Chondrocyte (in vitro differentiated cells): ENCODE measurements around the gene MTARC1. TPM values are rescaled to one million over a fixed set of nuclear protein-coding genes. Genes with fewer than 3 reads are reported as not detected.

Experiments used
- DNase-seq: peaks from one replicate; pipeline ENCODE4 v3.0.0; 2021; ENCODE audit warnings: mixed read lengths, low spot score
- H3K27ac Mint-ChIP-seq: one replicate; pipeline ENCODE4 v1.8.0; 2021; ENCODE audit warnings: mild to moderate bottlenecking, moderate library complexity, mixed read lengths; ENCODE audit not compliant: unreplicated experiment
- H3K27me3 Mint-ChIP-seq: 2 replicates; pipeline ENCODE4 v1.8.0; 2021; ENCODE audit warnings: low read depth, mixed read lengths
- H3K36me3 Mint-ChIP-seq: 2 replicates; pipeline ENCODE4 v1.8.0; 2021; ENCODE audit warnings: low read depth, mixed read lengths
- H3K4me1 Mint-ChIP-seq: 2 replicates; pipeline ENCODE4 v1.8.0; 2021; ENCODE audit warnings: low read depth, mild to moderate bottlenecking, mixed read lengths
- H3K4me3 Mint-ChIP-seq: one replicate; pipeline ENCODE4 v1.8.0; 2021; ENCODE audit warnings: mild to moderate bottlenecking, moderate library complexity, mixed read lengths; ENCODE audit not compliant: unreplicated experiment
- H3K9me3 Mint-ChIP-seq: 2 replicates; pipeline ENCODE4 v1.8.0; 2021; ENCODE audit warnings: low read depth, mixed read lengths
- total RNA-seq: library from RNA; stranded (reverse); gene quantifications from 3 replicates; pipeline ENCODE4 v1.2.1, GENCODE V29; 2021
- TF ChIP-seq, protein P1 (sequence below): fragments of 200-600 bp; sonication (generic); IDR thresholded peaks from 2 replicates; pipeline ENCODE4 v1.5.0; 2021; ENCODE audit warnings: antibody characterized with exemption, mild to moderate bottlenecking, moderate library complexity

The MTARC1 gene
- total RNA-seq, 1 donor from 2014 or later = 2.5 TPM

DNA sequence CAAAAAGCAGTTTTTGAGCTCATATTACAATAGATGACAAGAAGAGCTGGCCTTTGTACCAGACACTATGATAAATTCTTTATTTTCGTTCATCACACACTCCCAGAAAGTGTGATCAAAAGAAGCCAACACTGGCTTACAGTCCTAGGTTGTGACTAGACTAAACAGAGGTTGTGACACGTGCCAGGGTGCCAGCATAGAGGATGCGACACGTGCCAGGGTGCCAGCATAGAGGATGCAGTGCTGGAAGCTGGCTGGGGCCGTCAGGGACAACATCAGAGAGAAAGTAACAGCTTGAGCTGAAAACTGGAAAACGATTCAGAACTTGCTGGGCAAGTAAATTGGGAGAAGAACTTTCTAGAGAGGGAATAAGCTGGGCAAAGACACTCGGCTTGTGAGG lies 2.2 kb downstream of the MTARC1 start:
- TF ChIP-seq, protein P1, sequence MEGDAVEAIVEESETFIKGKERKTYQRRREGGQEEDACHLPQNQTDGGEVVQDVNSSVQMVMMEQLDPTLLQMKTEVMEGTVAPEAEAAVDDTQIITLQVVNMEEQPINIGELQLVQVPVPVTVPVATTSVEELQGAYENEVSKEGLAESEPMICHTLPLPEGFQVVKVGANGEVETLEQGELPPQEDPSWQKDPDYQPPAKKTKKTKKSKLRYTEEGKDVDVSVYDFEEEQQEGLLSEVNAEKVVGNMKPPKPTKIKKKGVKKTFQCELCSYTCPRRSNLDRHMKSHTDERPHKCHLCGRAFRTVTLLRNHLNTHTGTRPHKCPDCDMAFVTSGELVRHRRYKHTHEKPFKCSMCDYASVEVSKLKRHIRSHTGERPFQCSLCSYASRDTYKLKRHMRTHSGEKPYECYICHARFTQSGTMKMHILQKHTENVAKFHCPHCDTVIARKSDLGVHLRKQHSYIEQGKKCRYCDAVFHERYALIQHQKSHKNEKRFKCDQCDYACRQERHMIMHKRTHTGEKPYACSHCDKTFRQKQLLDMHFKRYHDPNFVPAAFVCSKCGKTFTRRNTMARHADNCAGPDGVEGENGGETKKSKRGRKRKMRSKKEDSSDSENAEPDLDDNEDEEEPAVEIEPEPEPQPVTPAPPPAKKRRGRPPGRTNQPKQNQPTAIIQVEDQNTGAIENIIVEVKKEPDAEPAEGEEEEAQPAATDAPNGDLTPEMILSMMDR = no peak

DNA sequence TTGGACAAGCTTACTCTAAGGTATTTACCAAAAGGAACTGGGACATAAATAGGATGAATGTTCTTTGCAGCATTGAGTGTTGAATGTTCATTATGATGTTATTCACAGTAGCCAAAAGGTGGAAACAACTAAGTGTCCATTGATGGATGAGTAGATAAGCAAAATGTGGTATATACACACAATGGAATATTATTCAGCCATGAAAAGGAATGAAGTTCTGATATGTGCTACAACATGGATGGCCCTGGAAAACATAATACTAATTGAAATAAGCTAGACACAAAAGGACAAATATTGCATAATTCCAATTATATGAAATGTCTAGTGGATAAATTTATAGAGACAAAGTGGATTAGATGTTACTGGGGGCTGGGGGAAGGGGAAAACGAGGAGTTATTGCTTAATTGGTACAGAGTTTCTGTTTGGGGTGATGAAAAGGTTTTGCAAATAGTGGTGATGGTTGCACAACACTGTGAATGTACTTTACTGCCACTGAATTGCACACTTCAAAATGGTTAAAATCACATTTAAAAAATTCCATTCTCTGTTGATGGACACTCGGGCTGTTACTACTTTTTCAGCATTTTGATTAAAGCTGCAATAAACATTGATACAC lies 2.9 kb downstream of the MTARC1 start:
- Mint-ChIP-seq H3K36me3 (no peaks in the 10 kb centered on the region), H3K9me3 (no peaks in the 10 kb centered on the region), H3K27ac (no peak overlapping the region), H3K27me3 (no peaks in the 10 kb centered on the region), H3K4me3 (no peak overlapping the region), H3K4me1 (peaks cover 25% of the 10 kb centered on the region)
- DNase-seq = no peak
- TF ChIP-seq, protein P1 = no peak

More for the DNA sequence above, 2.2 kb downstream of the MTARC1 start:
- no peaks in the 10 kb centered on the region for H3K27me3 Mint-ChIP-seq
- no peak for DNase-seq
- peaks cover 25% of the 10 kb centered on the region for H3K4me1 Mint-ChIP-seq
- peaks cover 3% of the 10 kb centered on the region for H3K36me3 Mint-ChIP-seq
- no peaks in the 10 kb centered on the region for H3K9me3 Mint-ChIP-seq
- no peak overlapping the region for H3K27ac Mint-ChIP-seq
- no peak overlapping the region for H3K4me3 Mint-ChIP-seq

DNA sequence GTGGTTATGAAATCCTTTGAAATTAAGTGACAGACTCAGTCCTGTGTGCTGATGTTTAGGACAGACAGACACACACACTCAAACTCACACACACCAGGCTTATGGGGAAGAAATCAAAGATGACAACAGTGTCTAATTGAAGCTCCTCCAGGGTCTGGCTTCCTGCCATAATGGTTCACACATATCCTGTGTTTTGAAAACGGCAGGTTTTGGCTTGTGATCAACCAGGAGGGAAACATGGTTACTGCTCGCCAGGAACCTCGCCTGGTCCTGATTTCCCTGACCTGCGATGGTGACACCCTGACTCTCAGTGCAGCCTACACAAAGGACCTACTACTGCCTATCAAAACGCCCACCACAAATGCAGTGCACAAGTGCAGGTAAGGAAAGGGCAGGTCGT lies 4.6 kb downstream of the MTARC1 start:
- H3K9me3 Mint-ChIP-seq = no peaks in the 10 kb centered on the region
- no peak overlapping the region for H3K27ac Mint-ChIP-seq
- H3K4me3 Mint-ChIP-seq = no peak overlapping the region
- H3K36me3 Mint-ChIP-seq = no peaks in the 10 kb centered on the region
- no peak for DNase-seq
- TF ChIP-seq, protein P1 = no peak
- H3K27me3 Mint-ChIP-seq = no peaks in the 10 kb centered on the region
- H3K4me1 Mint-ChIP-seq = peaks cover 20% of the 10 kb centered on the region

DNA sequence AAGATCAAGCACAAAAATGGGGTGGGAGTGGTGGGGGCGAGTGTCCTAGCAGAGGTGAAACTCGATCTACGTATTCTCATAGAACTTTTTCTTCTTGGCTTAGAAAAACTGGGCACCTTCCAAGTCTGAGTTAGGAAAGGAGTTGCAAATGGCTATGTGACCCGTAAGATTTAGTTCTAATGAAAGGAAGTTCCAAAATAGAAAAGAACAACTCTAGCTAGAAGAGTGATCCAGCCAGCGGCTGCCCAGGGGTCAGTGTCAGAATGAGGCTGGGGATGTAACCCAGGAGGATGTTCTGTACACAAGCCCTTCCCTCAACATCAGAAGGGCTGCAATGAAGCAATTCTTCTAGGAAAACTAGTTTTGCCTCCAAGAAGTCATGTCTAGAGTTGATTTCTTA lies 5.2 kb downstream of the MTARC1 start:
- Mint-ChIP-seq H3K9me3 (no peaks in the 10 kb centered on the region), H3K27ac (no peak overlapping the region), H3K27me3 (no peaks in the 10 kb centered on the region), H3K4me3 (no peak overlapping the region), H3K4me1 (peaks cover 17% of the 10 kb centered on the region), H3K36me3 (no peaks in the 10 kb centered on the region)
- TF ChIP-seq, protein P1 = no peak
- DNase-seq = no peak

DNA sequence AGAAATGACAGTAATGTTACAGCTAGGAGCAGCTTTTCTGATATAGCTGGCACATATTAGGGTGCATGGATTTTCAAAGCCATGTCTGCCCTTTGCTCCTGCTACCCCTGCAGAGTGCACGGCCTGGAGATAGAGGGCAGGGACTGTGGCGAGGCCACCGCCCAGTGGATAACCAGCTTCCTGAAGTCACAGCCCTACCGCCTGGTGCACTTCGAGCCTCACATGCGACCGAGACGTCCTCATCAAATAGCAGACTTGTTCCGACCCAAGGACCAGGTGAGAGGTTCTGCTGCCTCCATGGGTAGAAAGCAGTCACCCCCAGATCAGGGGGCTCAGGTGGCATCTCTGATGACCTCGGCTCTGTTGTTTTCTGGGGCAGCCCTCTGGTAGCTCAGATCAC lies 9.8 kb downstream of the MTARC1 start:
- TF ChIP-seq, protein P1 = no peak
- H3K36me3 Mint-ChIP-seq = peaks cover 3% of the 10 kb centered on the region
- H3K4me3 Mint-ChIP-seq = no peak overlapping the region
- no peaks in the 10 kb centered on the region for H3K9me3 Mint-ChIP-seq
- DNase-seq = no peak
- H3K4me1 Mint-ChIP-seq = peaks cover 8% of the 10 kb centered on the region
- H3K27ac Mint-ChIP-seq = no peak overlapping the region
- H3K27me3 Mint-ChIP-seq = no peaks in the 10 kb centered on the region
